NCI-H524 treated with DMSO at 0.1 percent for 48 hours (cell line): ENCODE results near the gene BTK.
"Not testable (repeated sequence)": the region's sequence is repeated elsewhere in the genome, so short reads cannot be mapped to it uniquely, and the experiment has no call there.

Experiments used
- DNase-seq: peaks from one replicate; lab custom pipeline; 2025; lab: John Stamatoyannopoulos, UW

Gene BTK

GRCh38 chrX:101337776-101338271 is 48.2 kb downstream of the BTK start:
- DNase-seq, result no peak

DNA sequence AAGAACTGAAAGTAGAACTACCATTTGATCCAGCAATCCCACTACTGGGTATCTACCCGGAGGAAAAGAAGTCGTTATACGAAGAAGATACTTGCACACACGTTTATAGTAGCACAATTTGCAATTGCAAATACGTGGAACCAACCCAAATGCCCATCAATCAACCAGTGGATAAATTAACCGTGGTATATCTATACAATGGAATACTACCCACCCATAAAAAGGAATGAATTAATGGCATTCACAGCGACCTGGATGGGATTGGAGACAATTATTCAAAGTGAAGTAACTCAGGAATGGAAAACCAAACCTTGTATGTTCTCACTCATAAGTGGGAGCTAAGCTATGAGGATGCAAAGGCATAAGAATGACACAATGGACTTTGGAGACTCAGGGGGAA is 51.7 kb downstream of the BTK start:
- DNase-seq, result not testable (repeated sequence)

GRCh38 chrX:101326600-101326999 is 59.4 kb downstream of the BTK start:
- peak; percentile 11 for DNase-seq

GRCh38 chrX:101303790-101304189 is 82.2 kb downstream of the BTK start:
- DNase-seq, result no peak
